D721Med (cell line): ENCODE results near the gene MAN2A1.

Source experiments
- DNase-seq: peaks from one replicate; pipeline ENCODE4 v3.0.0; 2011; ENCODE audit warnings: low spot score; ENCODE audit not compliant: insufficient read length
- FAIRE-seq: peaks from 2 replicates; lab custom pipeline; 2011; peaks lifted over from hg19 to GRCh38; lab: Jason Lieb, UNC
- TF ChIP-seq, protein P1 (sequence below): IDR thresholded peaks from 2 replicates; pipeline ENCODE4 v1.5.1; 2012; ENCODE audit warnings: mild to moderate bottlenecking, control low read depth; ENCODE audit not compliant: insufficient read depth; ENCODE audit errors: missing control alignments

Gene MAN2A1

DNA sequence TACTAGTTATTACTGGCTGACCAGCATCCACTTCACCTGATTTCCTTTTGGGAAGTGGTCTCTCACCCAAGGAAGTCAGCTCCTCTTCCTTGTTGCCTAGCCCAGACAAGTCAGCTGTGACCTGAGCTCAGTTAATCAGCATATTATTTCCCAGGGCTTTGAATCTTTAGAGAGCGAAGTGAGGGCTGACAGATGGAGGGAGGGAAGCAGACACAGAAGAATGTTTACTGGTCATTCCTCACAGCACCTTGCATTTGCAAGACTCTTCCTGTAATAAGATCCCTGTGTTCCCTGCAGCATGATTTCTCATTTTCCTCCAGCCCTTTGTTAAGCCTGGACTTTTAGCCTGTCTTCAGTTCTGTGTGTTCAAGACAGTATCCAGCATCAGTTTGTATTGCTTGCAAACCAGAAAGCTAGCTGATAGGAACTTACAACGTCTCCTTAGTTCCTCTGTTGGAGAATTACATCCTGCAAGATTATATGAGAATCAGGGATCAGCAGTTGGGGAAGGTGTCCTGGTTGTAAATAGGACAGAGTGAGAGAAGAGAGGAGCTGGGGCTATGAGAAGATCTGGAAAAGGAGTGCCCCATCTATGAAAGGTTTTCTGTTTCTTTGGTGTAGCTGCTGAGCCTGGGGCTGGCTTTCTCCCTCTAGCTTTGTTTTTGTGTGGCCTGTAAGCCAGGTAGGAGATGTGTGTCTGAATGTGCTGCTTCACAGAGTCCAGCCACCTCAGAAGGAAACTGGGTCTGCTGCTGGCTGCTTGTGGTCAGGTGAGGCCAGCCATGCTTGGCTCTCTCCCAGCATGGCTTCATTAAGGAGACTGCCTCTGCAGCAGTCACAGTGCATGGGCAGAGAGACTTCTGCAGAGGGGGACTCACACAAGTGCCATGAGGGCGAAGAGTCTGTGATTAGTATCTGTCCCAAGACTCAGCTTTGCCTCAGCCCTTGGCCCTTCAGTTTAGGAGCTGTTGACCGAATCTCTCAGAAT is 50.3 kb downstream of the MAN2A1 start:
- DNase-seq: no peak
- FAIRE-seq: no peak
- TF ChIP-seq, protein P1, sequence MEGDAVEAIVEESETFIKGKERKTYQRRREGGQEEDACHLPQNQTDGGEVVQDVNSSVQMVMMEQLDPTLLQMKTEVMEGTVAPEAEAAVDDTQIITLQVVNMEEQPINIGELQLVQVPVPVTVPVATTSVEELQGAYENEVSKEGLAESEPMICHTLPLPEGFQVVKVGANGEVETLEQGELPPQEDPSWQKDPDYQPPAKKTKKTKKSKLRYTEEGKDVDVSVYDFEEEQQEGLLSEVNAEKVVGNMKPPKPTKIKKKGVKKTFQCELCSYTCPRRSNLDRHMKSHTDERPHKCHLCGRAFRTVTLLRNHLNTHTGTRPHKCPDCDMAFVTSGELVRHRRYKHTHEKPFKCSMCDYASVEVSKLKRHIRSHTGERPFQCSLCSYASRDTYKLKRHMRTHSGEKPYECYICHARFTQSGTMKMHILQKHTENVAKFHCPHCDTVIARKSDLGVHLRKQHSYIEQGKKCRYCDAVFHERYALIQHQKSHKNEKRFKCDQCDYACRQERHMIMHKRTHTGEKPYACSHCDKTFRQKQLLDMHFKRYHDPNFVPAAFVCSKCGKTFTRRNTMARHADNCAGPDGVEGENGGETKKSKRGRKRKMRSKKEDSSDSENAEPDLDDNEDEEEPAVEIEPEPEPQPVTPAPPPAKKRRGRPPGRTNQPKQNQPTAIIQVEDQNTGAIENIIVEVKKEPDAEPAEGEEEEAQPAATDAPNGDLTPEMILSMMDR: no peak

DNA sequence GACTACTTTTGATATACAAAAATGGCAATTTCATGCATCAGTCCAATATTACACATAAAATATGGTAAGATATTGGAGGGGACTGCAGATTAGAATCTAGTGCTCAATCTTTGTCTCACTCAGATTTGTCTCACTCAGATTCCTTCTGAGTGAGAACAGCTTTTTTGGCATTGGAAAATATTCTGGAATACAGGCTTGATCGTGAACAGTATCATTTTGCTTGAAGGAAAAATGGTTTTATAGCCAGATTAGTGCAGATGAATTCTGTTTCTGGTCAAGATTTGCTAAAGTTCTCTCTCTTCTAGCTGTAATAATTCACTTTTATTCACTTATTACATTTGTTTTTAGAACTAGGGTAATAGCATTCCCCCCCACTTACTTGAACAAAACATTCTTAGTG is 51.2 kb downstream of the MAN2A1 start:
- no peak for DNase-seq
- TF ChIP-seq, protein P1: no peak
- no peak for FAIRE-seq

DNA sequence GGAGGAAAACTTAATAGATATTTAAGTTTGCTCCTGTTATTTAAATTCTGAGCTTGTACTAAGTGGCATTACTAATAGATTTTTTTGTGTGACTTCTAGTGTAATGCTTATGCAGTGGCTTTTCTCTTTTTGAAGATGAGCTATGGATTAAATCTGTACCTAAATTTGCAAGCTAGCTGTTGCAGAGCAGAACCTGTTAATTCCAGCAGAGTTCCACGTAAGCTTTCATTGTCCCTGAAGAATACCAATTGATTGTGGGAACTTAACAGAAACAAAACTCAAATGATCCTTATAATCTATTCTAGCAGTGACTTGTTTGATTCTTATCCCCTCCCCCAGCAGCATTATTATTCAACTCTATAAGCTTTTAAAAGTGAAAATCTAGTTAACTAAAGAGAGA is 51.7 kb downstream of the MAN2A1 start:
- no peak for FAIRE-seq
- no peak for DNase-seq
- TF ChIP-seq, protein P1: no peak

DNA sequence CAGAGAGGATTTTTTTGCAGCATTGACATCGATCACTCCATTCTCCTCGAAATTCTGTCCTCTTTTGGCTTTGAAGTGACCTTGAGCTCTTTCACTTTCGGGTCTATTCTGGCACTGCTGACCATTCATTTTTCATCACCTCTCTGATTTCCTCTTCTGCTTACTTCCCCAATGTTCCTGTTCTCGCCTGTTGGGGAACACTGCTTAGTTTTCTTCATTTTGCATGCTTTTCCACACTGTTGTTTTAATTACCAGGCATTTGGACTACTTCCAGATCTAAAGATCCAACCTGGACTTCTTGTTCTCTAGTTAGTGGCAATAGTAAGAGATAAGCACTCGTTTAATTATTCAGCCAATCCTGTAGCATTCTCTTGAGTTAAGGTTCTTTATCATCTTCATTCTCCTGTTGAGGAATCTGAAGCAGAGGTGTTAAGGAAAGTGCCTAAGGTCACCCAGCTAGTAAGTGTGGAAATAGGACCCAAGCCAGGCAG is 53.4 kb downstream of the MAN2A1 start:
- TF ChIP-seq, protein P1: no peak

DNA sequence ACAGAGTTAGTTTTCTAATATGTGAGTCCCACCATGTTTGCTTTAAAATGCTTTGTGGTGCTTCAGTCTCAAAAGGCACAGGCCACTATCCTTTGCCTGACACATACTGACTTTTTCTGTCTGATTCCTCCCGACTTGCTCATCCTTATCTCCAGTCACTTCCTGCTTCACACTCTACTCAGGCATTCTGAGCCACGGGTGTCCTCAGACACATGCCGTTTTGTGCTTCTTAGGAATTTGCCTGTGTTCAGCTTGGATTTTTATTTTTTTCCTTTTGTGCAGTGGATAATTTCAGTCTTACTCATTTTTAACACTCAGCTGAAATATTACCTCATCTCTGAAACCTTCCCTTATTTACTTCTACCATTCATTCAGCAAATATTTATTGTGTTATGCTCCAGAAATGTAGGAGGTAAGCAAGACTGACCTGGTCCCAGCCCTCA is 54.1 kb downstream of the MAN2A1 start:
- FAIRE-seq (no peak), DNase-seq (no peak)
- TF ChIP-seq, protein P1: no peak

More for the DNA sequence above, 53.4 kb downstream of the MAN2A1 start:
- DNase-seq (no peak), FAIRE-seq (no peak)

DNA sequence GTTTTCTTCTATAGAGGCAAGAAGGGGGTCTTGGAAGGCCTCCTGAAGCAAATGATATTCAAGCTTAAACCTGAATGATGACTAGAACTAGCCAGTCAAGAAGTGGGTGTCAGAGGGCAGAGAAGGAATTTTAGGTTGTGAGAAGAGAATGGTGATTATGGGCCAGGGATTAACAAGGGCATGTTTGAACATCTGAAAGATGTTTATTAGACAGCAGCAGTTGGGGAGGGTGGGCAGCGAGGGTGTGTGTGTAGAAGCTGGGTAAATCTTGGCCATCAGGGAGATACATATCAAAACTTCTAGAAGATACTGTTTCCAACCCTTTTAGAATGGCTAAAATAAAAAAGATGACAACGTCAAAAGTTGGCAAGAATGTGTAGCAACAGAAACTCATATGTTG is 54.5 kb downstream of the MAN2A1 start:
- DNase-seq (no peak), FAIRE-seq (no peak)
- TF ChIP-seq, protein P1: no peak

DNA sequence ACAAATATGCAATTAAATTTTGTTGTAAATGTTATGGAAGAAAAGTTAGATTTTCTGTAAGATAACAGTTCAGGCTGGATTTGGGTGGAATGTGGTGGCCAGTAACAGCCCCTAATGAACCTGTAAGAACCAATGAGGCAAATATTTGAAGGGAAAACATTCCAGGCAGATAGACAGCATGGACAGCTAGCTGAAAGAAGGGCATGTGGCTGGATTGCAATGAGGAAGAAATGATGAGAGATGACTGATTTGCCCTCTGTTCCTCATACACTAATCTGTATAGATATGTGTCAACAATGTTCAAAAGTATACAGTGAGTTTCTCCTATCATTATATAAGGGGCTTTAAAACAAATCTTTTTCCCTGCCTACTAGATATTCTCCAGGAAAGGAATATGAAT is 58.8 kb downstream of the MAN2A1 start:
- DNase-seq (no peak), FAIRE-seq (no peak)
- TF ChIP-seq, protein P1: no peak
